ENCODE data around the gene UQCC3. TPM values are rescaled to one million over a fixed set of nuclear protein-coding genes. Genes with fewer than 3 reads are reported as not detected.

Gene UQCC3
- total and polyA plus RNA-seq, 4 donors = 8.6 to 20.1 (median 9.5) TPM

- Histone ChIP-seq H3K9ac (ENCODE audit: insufficient read depth in 1 of 2, low read length in 2 of 2) (no peak overlapping the region), H3K27ac (ENCODE audit: low read depth in 1 of 2, low read length in 1 of 2) (no peak overlapping the region), H3K4me1 (ENCODE audit: control insufficient read depth in 5 of 5, insufficient read depth in 5 of 5, low read length in 5 of 5) (peaks cover 0 to 16% (median 7%) of the 10 kb centered on the region in 5 donors), H3K36me3 (ENCODE audit: control insufficient read depth in 4 of 4, insufficient read depth in 4 of 4, low read length in 4 of 4) (peaks cover 2 to 18% (median 7%) of the 10 kb centered on the region in 4 donors), H3K27me3 (ENCODE audit: control insufficient read depth in 3 of 3, insufficient read depth in 3 of 3, low read length in 2 of 3) (no peaks in the 10 kb centered on the region), H3K9me3 (ENCODE audit: control insufficient read depth in 4 of 4, insufficient read depth in 3 of 4, low read length in 3 of 4) (no peaks in the 10 kb centered on the region), H3K4me3 (no peak overlapping the region)
- WGBS, 2 donors = 89 to 94% methylated on average over 6 of the region's 6 CpGs
- TF ChIP-seq CTCF (IDR thresholded peaks at IDR 0.05; ENCODE audit: control extremely low read depth, extremely low read depth) = no peak
- ATAC-seq (ENCODE audit: insufficient read depth, low FRiP score) = no peak
- no peak for DNase-seq
Measured at GRCh38 chr11:62677156-62677555, 5.7 kb downstream of the UQCC3 start.

- H3K4me1 ChIP-seq (ENCODE audit: control insufficient read depth in 5 of 5, insufficient read depth in 5 of 5, low read length in 5 of 5) = peaks cover 0 to 13% (median 7%) of the 10 kb centered on the region in 5 donors
- no peak overlapping the region for H3K9ac ChIP-seq (ENCODE audit: insufficient read depth in 1 of 2, low read length in 2 of 2)
- ATAC-seq (ENCODE audit: insufficient read depth, low FRiP score) = no peak
- TF ChIP-seq CTCF (IDR thresholded peaks at IDR 0.05; ENCODE audit: control extremely low read depth, extremely low read depth) = no peak
- 82 to 89% methylated on average over 15 of the region's 15 CpGs for WGBS, 2 donors
- H3K36me3 ChIP-seq (ENCODE audit: control insufficient read depth in 4 of 4, insufficient read depth in 4 of 4, low read length in 4 of 4) = peaks cover 2 to 18% (median 7%) of the 10 kb centered on the region in 4 donors
- H3K27ac ChIP-seq (ENCODE audit: low read depth in 1 of 2, low read length in 1 of 2) = peak overlapping the region in 1 of 2 donors; percentile 42
- no peak overlapping the region for H3K4me3 ChIP-seq
- DNase-seq = no peak
- H3K9me3 ChIP-seq (ENCODE audit: control insufficient read depth in 4 of 4, insufficient read depth in 3 of 4, low read length in 3 of 4) = no peaks in the 10 kb centered on the region
- no peaks in the 10 kb centered on the region for H3K27me3 ChIP-seq (ENCODE audit: control insufficient read depth in 3 of 3, insufficient read depth in 3 of 3, low read length in 2 of 3)
Measured at GRCh38 chr11:62677714-62678113, 6.2 kb downstream of the UQCC3 start.

GRCh38 chr11:62678433-62678769 is 6.9 kb downstream of the UQCC3 start:
- peaks cover 2 to 16% (median 7%) of the 10 kb centered on the region in 4 donors for H3K36me3 ChIP-seq (ENCODE audit: control insufficient read depth in 4 of 4, insufficient read depth in 4 of 4, low read length in 4 of 4)
- no peak for TF ChIP-seq CTCF (IDR thresholded peaks at IDR 0.05; ENCODE audit: control extremely low read depth, extremely low read depth)
- ATAC-seq (ENCODE audit: insufficient read depth, low FRiP score) (no peak), DNase-seq (no peak)
- H3K27ac ChIP-seq (ENCODE audit: low read depth in 1 of 2, low read length in 1 of 2) = peak overlapping the region; percentile 87 to 98
- H3K27me3 ChIP-seq (ENCODE audit: control insufficient read depth in 3 of 3, insufficient read depth in 3 of 3, low read length in 2 of 3) = no peaks in the 10 kb centered on the region
- H3K9me3 ChIP-seq (ENCODE audit: control insufficient read depth in 4 of 4, insufficient read depth in 3 of 4, low read length in 3 of 4) = no peaks in the 10 kb centered on the region
- 3 to 5% methylated on average over 16 of the region's 16 CpGs for WGBS, 2 donors
- peak overlapping the region; percentile 42 to 60 for H3K9ac ChIP-seq (ENCODE audit: insufficient read depth in 1 of 2, low read length in 2 of 2)
- peaks cover 0 to 7% (median 6%) of the 10 kb centered on the region in 5 donors for H3K4me1 ChIP-seq (ENCODE audit: control insufficient read depth in 5 of 5, insufficient read depth in 5 of 5, low read length in 5 of 5)
- H3K4me3 ChIP-seq = peak overlapping the region; percentile 100
